GM21528 (cell line): ENCODE data around the gene PALLD.
"Not testable (repeated sequence)": the region's sequence is repeated elsewhere in the genome, so short reads cannot be mapped to it uniquely, and the experiment has no call there.

Experiments
- ATAC-seq: cut with Tn5 transposase; IDR thresholded peaks from one replicate; pipeline ENCODE4 v1.9.1; 2021; ENCODE audit warnings: mild to moderate bottlenecking, moderate library complexity; ENCODE audit not compliant: unreplicated experiment, low FRiP score

The PALLD gene

DNA sequence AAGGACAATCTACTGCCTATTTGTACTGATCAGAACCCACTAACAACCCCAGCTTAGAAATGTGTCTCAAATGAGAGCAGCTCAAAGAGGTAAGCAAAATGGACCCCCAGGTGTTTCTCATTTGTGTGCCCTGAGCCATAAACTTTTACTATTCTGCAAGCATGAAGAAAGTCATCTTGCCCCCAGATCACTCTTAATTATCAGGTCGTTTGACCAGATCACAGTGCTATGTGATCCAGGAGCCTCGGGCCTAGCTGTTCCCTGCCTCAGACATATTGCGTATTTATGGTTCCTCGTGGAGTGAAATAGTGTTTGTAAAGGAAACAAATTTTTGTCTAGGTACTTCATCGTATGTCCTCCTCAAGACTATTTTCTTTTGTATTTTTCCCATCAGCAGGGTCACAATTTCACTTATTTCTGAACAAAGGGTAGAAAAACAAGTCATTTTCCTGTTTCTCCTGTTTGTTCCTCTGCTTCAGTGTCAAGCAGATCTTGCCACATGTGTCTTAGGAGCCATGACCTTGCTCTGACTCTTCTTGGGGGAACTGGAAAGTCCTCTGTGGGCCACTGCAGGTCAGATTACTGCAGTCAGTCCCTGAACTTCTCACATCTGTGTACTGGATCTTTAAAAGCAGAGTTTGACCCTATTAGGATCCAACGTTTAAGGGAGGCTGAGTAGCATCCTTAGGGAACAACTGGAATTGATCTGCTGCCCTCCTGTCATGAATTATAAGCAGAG lies 194.9 kb downstream of the PALLD start:
- no peak for ATAC-seq

GRCh38 chr4:168693750-168694490 lies 197.1 kb downstream of the PALLD start:
- ATAC-seq = no peak

GRCh38 chr4:168694667-168695066 lies 197.8 kb downstream of the PALLD start:
- no peak for ATAC-seq

DNA sequence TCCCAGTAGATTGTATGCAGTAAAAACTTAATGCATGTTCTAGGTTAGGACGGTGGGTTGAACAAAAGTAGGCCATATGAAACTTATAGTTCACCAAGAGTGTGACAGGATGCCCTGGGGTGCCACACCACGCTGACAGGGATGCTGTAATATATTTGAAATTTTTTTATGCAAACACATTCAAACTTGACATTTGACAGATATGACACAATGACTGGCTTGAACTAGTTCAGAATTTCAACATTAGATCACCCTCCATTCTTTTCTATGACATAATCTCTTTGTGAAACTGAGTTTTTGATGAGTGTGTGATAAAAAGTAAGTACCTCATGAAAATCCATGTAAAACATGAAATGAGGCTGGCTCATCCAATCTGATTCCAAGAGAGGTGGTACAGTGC lies 198.4 kb downstream of the PALLD start:
- no peak for ATAC-seq

GRCh38 chr4:168696280-168696679 lies 199.4 kb downstream of the PALLD start:
- ATAC-seq = no peak

DNA sequence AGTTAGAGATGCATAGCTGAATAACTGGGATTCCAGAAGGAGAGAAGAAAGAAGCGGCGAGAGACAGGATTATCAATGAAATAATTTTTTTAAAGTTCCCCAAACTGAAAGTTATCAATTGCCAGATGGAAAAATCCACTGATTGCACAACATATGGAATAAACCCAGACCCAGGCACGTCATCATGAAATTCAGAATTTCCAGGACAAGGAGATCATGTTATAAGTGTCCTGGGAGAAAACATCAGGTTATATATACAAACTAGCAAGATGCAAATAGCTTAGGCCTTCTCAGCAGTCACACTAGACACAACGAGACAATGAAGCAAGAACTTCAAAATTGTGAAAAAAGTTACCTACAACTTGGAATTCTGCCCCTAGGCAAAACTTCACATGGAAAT lies 200.0 kb downstream of the PALLD start:
- ATAC-seq = no peak

- ATAC-seq = no peak
Measured at GRCh38 chr4:168699224-168699878, 202.5 kb downstream of the PALLD start.

DNA sequence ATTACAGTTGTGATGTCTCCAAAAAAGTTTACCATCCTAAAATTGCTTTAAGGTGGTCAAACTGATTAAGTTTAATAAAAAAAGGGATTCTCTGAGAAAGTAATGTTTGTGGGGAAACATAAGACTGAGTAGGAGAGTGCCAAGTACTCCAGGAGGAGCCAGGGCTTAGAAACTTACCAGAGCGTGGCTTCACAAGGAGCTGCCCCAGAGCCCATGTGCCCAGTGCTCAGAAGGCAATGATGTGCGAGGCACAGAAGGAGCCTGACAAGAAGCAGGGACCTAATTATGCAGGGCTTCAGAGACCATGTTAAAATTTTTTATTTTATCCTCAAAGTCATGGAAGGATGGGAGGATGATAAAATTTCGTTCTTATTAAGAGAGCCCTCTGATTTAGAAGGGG lies 204.2 kb downstream of the PALLD start:
- no peak for ATAC-seq

- ATAC-seq = not testable (repeated sequence)
Measured at GRCh38 chr4:168702581-168703087, 205.8 kb downstream of the PALLD start.

GRCh38 chr4:168705121-168705520 lies 208.3 kb downstream of the PALLD start:
- ATAC-seq = no peak

DNA sequence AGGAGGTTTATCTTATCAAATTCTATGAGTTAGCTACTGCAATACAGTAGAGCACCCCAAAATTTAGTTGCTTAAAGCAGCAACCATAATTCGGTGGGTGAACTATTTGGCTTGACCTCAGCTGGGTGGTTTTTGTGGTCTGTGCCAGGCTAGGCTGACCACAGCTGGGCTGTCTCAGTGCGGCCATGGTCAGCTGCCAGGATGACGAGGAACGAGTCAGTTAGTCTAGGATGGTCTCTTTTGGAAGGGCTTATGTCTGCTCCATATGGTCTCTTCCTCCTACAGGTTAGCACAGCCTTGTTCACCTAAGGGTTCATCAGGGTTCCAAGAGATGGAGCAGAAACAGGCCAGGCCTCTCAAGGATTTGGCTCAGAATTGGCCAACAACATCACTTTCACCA lies 210.4 kb downstream of the PALLD start:
- no peak for ATAC-seq

DNA sequence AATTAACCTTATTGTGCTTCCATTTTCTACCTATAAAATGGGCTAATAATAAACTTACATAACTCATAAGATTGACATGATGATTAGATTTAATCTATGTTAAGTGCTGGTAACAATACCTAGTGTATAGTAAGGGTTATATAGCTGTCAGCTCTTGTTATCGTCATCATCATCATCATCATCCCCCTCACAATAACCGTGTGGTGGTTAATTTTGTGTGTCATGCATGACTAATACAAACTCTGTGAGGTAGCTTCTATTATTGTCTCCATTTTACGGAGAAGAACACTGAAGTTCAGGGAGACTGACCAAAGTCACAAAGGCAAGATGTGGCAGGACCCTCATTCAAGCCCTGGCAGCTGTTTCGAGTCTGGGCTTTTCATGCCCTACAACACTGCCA lies 211.3 kb downstream of the PALLD start:
- ATAC-seq = no peak

DNA sequence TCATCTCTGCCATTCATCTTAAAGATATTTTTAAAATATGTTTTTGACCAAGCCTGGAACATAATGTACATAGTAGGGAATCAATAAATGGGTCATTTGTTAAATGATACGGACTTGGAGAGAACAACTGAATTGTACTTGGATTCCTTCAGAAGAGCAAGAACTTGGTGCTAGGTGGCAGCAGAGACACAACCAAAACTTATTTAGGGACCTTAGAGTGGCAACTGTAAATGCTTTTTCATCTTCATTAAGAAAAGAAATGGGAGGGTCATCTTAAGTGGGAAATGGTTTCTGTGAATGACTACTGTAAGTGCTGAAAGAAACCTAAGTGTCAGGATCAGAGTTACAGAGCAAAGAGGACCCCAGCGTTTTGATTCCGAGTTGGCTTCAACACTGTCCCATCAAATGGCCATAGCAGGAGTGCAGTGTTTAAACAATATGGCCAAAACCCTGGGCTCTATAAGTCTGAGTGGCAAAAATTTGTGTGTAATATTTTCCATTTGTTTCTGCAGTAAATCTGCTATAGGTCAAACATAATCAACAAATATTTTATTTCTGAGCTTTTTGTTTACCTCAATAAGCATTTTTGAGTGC lies 213.6 kb downstream of the PALLD start:
- ATAC-seq = no peak

DNA sequence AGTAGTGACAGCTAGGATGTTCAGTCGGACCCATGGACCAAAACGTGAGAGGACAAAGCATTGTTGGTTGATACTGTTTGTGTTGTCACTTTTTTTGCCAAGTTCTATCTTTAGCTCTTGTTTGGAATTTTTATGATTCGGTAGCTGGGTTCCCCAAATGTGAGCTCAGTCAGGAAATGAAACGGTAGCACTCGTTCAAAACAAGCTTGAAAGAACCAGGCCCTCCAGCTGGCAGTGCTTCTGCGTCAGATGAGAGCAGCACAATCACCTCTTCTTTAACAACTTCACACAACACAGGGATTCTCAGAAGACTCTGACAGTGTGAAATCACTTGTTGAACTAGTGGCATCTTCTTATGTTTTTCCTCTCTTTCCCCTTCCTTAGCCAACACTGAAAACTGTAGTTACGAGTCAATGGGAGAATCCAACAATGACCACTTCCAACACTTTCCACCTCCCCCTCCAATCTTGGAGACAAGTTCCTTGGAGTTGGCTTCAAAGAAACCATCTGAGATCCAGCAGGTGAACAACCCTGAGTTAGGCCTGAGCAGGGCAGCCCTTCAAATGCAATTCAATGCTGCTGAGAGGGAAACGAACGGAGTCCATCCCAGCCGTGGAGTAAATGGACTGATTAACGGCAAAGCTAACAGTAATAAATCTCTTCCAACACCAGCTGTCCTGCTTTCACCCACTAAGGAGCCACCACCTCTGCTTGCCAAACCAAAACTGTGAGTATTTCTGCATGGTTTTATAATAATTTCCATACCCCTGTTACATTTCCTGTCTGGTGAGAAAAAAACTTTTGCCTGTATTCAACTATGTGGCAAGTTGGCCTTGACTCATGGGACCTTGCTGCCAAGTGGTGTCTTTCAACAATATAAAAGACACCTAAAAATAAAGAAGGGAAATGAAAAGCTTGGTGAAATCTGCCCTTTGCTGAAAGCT lies 214.6 kb downstream of the PALLD start:
- no peak for ATAC-seq

GRCh38 chr4:168712316-168712890 lies 215.6 kb downstream of the PALLD start:
- no peak for ATAC-seq

DNA sequence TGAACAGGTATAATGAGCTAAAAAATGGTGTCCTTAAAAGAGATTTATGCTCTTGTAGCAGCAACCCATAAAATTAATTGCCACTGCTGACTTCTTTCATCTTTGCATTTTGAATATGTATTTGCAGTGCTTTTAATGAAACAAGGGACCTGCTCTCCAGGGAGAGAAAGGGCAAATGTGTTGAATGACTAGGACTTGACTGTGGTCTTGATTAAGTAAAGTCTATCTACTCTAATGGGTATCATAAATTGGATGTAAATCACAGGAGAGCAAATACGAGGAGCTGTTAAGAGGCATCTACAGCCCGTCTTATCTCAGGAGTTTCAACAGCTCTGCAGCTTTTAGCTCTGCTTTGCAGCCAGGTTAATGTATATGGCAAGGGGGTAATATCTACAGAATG lies 216.4 kb downstream of the PALLD start:
- ATAC-seq = no peak

DNA sequence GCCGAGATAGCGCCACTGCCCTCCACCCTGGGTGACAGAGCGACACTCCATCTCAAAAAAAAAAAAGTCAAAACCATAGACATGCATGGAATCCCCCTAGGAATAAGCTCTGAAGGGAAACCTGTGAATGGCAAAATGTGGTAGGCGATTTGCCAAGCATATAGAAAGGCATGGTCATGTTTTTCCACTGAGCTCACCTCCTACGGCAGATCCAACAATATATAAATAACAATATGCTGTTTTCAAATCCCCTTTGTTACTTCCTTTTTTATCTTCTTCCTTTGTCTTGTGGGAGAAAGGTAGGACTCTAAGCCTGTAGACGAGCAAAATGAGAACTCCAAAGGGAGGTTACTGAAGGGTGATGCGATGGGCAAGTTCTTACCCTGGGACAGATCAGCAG lies 219.0 kb downstream of the PALLD start:
- no peak for ATAC-seq

DNA sequence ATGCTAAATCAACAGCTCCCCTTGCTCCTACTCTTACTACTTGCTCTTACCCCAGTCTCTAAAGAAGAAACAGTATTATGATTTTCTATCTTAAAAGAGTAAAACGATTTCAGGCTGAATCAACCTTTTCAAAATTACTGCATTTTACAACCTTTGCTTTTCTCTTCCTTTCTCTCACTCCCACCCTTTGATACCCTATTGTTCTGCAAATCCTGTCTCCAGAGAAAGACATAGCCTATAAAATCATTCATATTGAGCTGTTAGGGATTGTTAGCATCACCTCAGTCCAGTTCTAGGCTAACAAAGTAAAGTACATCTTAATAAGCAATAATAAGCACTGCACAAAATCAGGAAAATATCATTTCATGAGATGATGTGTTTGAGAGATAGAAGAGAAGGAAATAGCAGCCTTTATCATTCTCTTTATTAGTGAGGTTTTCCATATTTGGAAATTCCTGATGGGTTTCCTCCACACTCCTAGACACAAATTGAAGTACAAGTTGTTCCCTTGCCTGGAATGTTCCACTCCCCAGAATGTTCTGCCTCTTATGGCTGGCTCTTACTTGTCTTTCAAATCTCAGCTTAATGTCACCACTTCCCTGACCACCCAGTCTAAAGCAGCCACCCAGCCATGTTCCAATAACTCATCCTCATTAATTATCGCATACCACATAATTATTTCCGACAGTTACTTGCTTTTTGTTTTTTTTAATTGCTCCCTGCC lies 219.7 kb downstream of the PALLD start:
- no peak for ATAC-seq

DNA sequence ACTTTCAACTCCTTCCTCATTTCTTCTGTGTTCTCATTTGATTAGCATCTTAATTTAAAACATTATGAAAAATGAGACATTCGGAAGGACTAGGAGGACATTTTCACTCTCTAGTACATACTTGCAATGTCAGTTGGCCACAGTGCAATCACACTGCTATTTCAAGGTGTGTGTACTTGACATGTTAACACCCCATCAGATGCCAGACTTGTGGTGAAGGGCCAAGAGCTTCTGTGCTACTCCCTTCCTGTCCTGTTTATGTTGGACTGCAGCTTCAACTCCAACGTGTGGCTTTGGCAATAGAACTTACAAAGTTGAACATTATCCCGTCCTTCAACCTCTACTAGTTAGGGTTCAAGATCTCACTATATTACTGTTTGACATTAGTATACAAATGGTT lies 221.0 kb downstream of the PALLD start:
- ATAC-seq = no peak
